ENCODE data around the gene RIN3.
"Not testable (repeated sequence)": the region's sequence is repeated elsewhere in the genome, so short reads cannot be mapped to it uniquely, and the experiment has no call there.

Gene RIN3

GRCh38 chr14:92675976-92676375, 162.4 kb downstream of the RIN3 start:
- no peak for DNase-seq

- DNase-seq = no peak
These were observed 163.0 kb downstream of the RIN3 start for GRCh38 chr14:92676403-92677086.

GRCh38 chr14:92677087-92677668, 163.6 kb downstream of the RIN3 start:
- no peak for DNase-seq

- DNase-seq = no peak
These were observed 164.4 kb downstream of the RIN3 start for GRCh38 chr14:92677955-92678354.

- DNase-seq = no peak
These were observed 165.2 kb downstream of the RIN3 start for GRCh38 chr14:92678766-92679165.

- DNase-seq = no peak
These were observed 165.7 kb downstream of the RIN3 start for GRCh38 chr14:92679246-92679645.

GRCh38 chr14:92680330-92680729, 166.7 kb downstream of the RIN3 start:
- not testable (repeated sequence) for DNase-seq

GRCh38 chr14:92680781-92681650, 167.4 kb downstream of the RIN3 start:
- peak; percentile 15 for DNase-seq

GRCh38 chr14:92683041-92683440, 169.5 kb downstream of the RIN3 start:
- DNase-seq = no peak

GRCh38 chr14:92684801-92685560, 171.4 kb downstream of the RIN3 start:
- DNase-seq = no peak

GRCh38 chr14:92685784-92686355, 172.3 kb downstream of the RIN3 start:
- DNase-seq = no peak

- no peak for DNase-seq
These were observed 172.9 kb downstream of the RIN3 start for GRCh38 chr14:92686411-92686899.

GRCh38 chr14:92686900-92687427, 173.4 kb downstream of the RIN3 start:
- no peak for DNase-seq

GRCh38 chr14:92687681-92688433, 174.3 kb downstream of the RIN3 start:
- DNase-seq = no peak

- DNase-seq = no peak
These were observed 175.1 kb downstream of the RIN3 start for GRCh38 chr14:92688434-92689375.

GRCh38 chr14:92690171-92691011, 176.8 kb downstream of the RIN3 start:
- DNase-seq = no peak

GRCh38 chr14:92692822-92693226, 179.2 kb downstream of the RIN3 start:
- DNase-seq = peak; percentile 21

- DNase-seq = no peak
These were observed 180.6 kb downstream of the RIN3 start for GRCh38 chr14:92693998-92694795.
